CD14-positive monocyte (primary cell): ENCODE results near the gene TMEM232. TPM values are rescaled to one million over a fixed set of nuclear protein-coding genes. Genes with fewer than 3 reads are reported as not detected.

Experiments
- DNase-seq, 3 donors: peaks; one replicate each; pipeline ENCODE4 v3.0.0-alpha.2; 2011 to 2022
- H2AFZ ChIP-seq: 2 replicates; pipeline ENCODE4 v1.6.0; 2012; ENCODE audit warnings: mild to moderate bottlenecking, low read depth, low read length, inconsistent platforms; ENCODE audit not compliant: insufficient read depth, poor library complexity, severe bottlenecking
- H3K27ac ChIP-seq, 2 donors: 1 replicate in 1 of 2; 2 replicates in 1 of 2; pipeline ENCODE4 v1.5.1; 2012 to 2013; ENCODE audit warnings: low read length in 2 of 2, control low read depth in 1 of 2, inconsistent platforms in 1 of 2, low read depth in 1 of 2, mild to moderate bottlenecking in 1 of 2
- H3K27me3 ChIP-seq, 2 donors: one replicate each; pipeline versions ENCODE4 v1.6.0 to v1.6.1; 2011 to 2013; ENCODE audit warnings: low read length in 2 of 2; ENCODE audit not compliant: control insufficient read depth in 2 of 2, insufficient read depth in 2 of 2
- H3K36me3 ChIP-seq, 2 donors: replicated peaks in 1 of 2; 1 replicate in 1 of 2; 2 replicates in 1 of 2; pipeline versions ENCODE4 v1.5.1 to v1.6.1; 2012 to 2013; ENCODE audit warnings: low read length in 2 of 2, control low read depth in 1 of 2, inconsistent platforms in 1 of 2, mild to moderate bottlenecking in 1 of 2; ENCODE audit not compliant: insufficient read depth in 2 of 2, control insufficient read depth in 1 of 2
- H3K4me1 ChIP-seq, 2 donors: 1 replicate in 1 of 2; 2 replicates in 1 of 2; pipeline versions ENCODE4 v1.5.1 to v1.6.1; 2012 to 2013; ENCODE audit warnings: low read length in 2 of 2, control low read depth in 1 of 2, inconsistent platforms in 1 of 2, mild to moderate bottlenecking in 1 of 2, moderate library complexity in 1 of 2; ENCODE audit not compliant: insufficient read depth in 2 of 2, control insufficient read depth in 1 of 2
- H3K4me2 ChIP-seq: replicated peaks from 2 replicates; pipeline ENCODE3; 2012; ENCODE audit warnings: low read length, moderate library complexity, mild to moderate bottlenecking; ENCODE audit not compliant: poor library complexity, severe bottlenecking; ENCODE audit errors: extremely low read depth
- H3K4me3 ChIP-seq, 3 experiments: fragments of 200-600 bp in 1 of 3; sonication (generic) in 1 of 3; replicated peaks in 1 of 3; 1 replicate in 2 of 3; 2 replicates in 1 of 3; pipeline ENCODE4 v1.5.1; 2011 to 2013; ENCODE audit warnings: low read length in 3 of 3, mild to moderate bottlenecking in 3 of 3, control low read depth in 2 of 3, low read depth in 2 of 3, inconsistent platforms in 1 of 3, moderate library complexity in 1 of 3
- H3K79me2 ChIP-seq: 2 replicates; pipeline ENCODE4 v1.6.0; 2012; ENCODE audit warnings: mild to moderate bottlenecking, control low read depth, inconsistent platforms, low read length, moderate library complexity; ENCODE audit not compliant: insufficient read depth
- H3K9ac ChIP-seq: 2 replicates; pipeline ENCODE4 v1.6.0; 2017; ENCODE audit warnings: low read length, mild to moderate bottlenecking; ENCODE audit not compliant: insufficient read depth, poor library complexity, severe bottlenecking
- H3K9me3 ChIP-seq, 2 donors: replicated peaks in 1 of 2; 1 replicate in 1 of 2; 2 replicates in 1 of 2; pipeline versions ENCODE4 v1.5.1 to v1.6.1; 2012 to 2013; ENCODE audit warnings: low read length in 2 of 2, control low read depth in 1 of 2; ENCODE audit not compliant: control insufficient read depth in 1 of 2, insufficient read depth in 1 of 2
- H4K20me1 ChIP-seq: 2 replicates; pipeline ENCODE4 v1.6.0; 2012; ENCODE audit warnings: mild to moderate bottlenecking, low read length, control low read depth, moderate library complexity; ENCODE audit not compliant: insufficient read depth
- H3K27ac Mint-ChIP-seq, 7 donors: one replicate each; pipeline ENCODE4 v1.8.0; 2020; ENCODE audit warnings: mild to moderate bottlenecking in 7 of 7, mixed read lengths in 7 of 7, moderate library complexity in 6 of 7, inconsistent platforms in 2 of 7
- H3K27me3 Mint-ChIP-seq, 3 donors: one replicate each; pipeline ENCODE4 v1.8.0; 2021 to 2022; ENCODE audit warnings: low read depth in 3 of 3, mild to moderate bottlenecking in 3 of 3, mixed read lengths in 3 of 3, moderate library complexity in 3 of 3, inconsistent platforms in 1 of 3
- H3K36me3 Mint-ChIP-seq, 2 donors: one replicate each; pipeline ENCODE4 v1.8.0; 2020; ENCODE audit warnings: mixed read lengths in 2 of 2, inconsistent platforms in 1 of 2, mild to moderate bottlenecking in 1 of 2
- H3K4me1 Mint-ChIP-seq: one replicate; pipeline ENCODE4 v1.8.0; 2020; ENCODE audit warnings: mild to moderate bottlenecking, mixed read lengths
- H3K4me3 Mint-ChIP-seq, 2 donors: one replicate each; pipeline ENCODE4 v1.8.0; 2020; ENCODE audit warnings: mild to moderate bottlenecking in 2 of 2, mixed read lengths in 2 of 2, moderate library complexity in 1 of 2
- H3K9me3 Mint-ChIP-seq, 7 donors: one replicate each; pipeline ENCODE4 v1.8.0; 2020 to 2022; ENCODE audit warnings: mixed read lengths in 7 of 7, mild to moderate bottlenecking in 6 of 7, moderate library complexity in 6 of 7, inconsistent platforms in 2 of 7
- WGBS: methylation state at CpG from one replicate; pipeline ENCODE4 v1.1.5; 2013; ENCODE audit warnings: missing lambda C conversion rate; ENCODE audit not compliant: insufficient coverage; 5-methylcytosine and 5-hydroxymethylcytosine counted together
- intact Hi-C, 2 donors: fragments of 100-400 bp; cut with micrococcal nuclease; formaldehyde crosslinking; loops; one replicate each; pipeline versions ENCODE4 v1.15.0 to v1.15.1; 2023
- polyA plus RNA-seq, 3 donors: library from polyadenylated mRNA; depleted of rRNA in 1 of 3; unstranded in 2 of 3; stranded (reverse) in 1 of 3; fragments of 300-500 nt in 2 of 3; fragments of >200 nt in 1 of 3; fragmentation: Illumina TruSeq in 2 of 3; gene quantifications; 1 replicate in 2 of 3; 2 replicates in 1 of 3; pipeline ENCODE4 v1.2.3, GENCODE V29; 2012 to 2021
- TF ChIP-seq, protein P1 (sequence below): fragments of 200-600 bp; IDR thresholded peaks from one replicate; pipeline ENCODE4 v1.8.0; 2022; ENCODE audit warnings: antibody characterized with exemption, mild to moderate bottlenecking

TMEM232 gene
- polyA plus RNA-seq, 3 donors, result 0.04 to 1.4 (median 0.59) TPM

DNA sequence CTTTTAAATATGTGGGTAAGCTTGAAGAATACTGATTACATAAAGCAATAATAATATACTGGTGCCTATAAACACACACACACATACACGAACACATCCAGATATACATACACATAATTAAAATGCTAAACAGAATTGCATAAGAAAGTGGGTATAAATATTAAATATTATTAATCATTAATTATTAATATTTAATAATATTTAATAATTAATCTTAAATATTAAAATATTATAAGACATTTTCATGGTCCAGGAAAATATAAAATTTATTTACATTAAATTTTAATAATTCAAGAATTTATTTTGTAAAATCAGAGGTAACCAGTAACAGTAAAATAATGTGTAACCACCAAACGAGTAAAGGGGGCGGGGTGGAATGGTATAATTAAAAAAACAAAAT lies 178.3 kb downstream of the TMEM232 start:
- DNase-seq, result no peak
- no peak overlapping the region for H3K9ac ChIP-seq
- Mint-ChIP-seq H3K9me3 (peaks cover 0 to 7% (median 3%) of the 10 kb centered on the region in 7 donors), H3K4me1 (no peaks in the 10 kb centered on the region), H3K4me3 (no peak overlapping the region), H3K36me3 (no peaks in the 10 kb centered on the region), H3K27ac (no peak overlapping the region), H3K27me3 (peaks cover 0 to 3% (median 0%) of the 10 kb centered on the region in 3 donors)
- H3K4me1 ChIP-seq, result no peaks in the 10 kb centered on the region
- WGBS, result no CpG with 5 or more reads among the region's 3 CpGs
- intact Hi-C loops, result no loop called here
- H4K20me1 ChIP-seq, result no peaks in the 10 kb centered on the region
- no peaks in the 10 kb centered on the region for H3K79me2 ChIP-seq
- TF ChIP-seq, protein P1, sequence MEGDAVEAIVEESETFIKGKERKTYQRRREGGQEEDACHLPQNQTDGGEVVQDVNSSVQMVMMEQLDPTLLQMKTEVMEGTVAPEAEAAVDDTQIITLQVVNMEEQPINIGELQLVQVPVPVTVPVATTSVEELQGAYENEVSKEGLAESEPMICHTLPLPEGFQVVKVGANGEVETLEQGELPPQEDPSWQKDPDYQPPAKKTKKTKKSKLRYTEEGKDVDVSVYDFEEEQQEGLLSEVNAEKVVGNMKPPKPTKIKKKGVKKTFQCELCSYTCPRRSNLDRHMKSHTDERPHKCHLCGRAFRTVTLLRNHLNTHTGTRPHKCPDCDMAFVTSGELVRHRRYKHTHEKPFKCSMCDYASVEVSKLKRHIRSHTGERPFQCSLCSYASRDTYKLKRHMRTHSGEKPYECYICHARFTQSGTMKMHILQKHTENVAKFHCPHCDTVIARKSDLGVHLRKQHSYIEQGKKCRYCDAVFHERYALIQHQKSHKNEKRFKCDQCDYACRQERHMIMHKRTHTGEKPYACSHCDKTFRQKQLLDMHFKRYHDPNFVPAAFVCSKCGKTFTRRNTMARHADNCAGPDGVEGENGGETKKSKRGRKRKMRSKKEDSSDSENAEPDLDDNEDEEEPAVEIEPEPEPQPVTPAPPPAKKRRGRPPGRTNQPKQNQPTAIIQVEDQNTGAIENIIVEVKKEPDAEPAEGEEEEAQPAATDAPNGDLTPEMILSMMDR, result no peak
- H3K36me3 ChIP-seq, result no peaks in the 10 kb centered on the region
- no peak overlapping the region for H3K4me3 ChIP-seq
- no peak overlapping the region for H3K4me2 ChIP-seq
- H3K27me3 ChIP-seq, result no peaks in the 10 kb centered on the region
- H3K27ac ChIP-seq, result no peak overlapping the region
- no peaks in the 10 kb centered on the region for H3K9me3 ChIP-seq
- H2AFZ ChIP-seq, result no peak overlapping the region

- Histone ChIP-seq H3K9ac (no peak overlapping the region), H3K27ac (no peak overlapping the region), H3K4me1 (no peaks in the 10 kb centered on the region), H3K9me3 (no peaks in the 10 kb centered on the region), H3K79me2 (no peaks in the 10 kb centered on the region), H3K4me2 (no peak overlapping the region), H4K20me1 (no peaks in the 10 kb centered on the region), H2AFZ (no peak overlapping the region), H3K36me3 (no peaks in the 10 kb centered on the region), H3K4me3 (no peak overlapping the region), H3K27me3 (no peaks in the 10 kb centered on the region)
- TF ChIP-seq, protein P1, result no peak
- H3K27ac Mint-ChIP-seq, result no peak overlapping the region
- H3K27me3 Mint-ChIP-seq, result peaks cover 0 to 3% (median 0%) of the 10 kb centered on the region in 3 donors
- WGBS, result 100% methylated on average over 1 of the region's 4 CpGs
- H3K4me3 Mint-ChIP-seq, result no peak overlapping the region
- H3K9me3 Mint-ChIP-seq, result peaks cover 0 to 6% (median 0%) of the 10 kb centered on the region in 7 donors
- DNase-seq, result no peak
- intact Hi-C loops, result no loop called here
- no peaks in the 10 kb centered on the region for H3K36me3 Mint-ChIP-seq
- H3K4me1 Mint-ChIP-seq, result no peaks in the 10 kb centered on the region
Observed at GRCh38 chr5:110547495-110547894, 179.0 kb downstream of the TMEM232 start.
